MM.1S (cell line): ENCODE results near the gene MYLK.
"Not testable (repeated sequence)": the region's sequence is repeated elsewhere in the genome, so short reads cannot be mapped to it uniquely, and the experiment has no call there.

Experiments
- EZH2 ChIP-seq: fragments of 300-600 bp; sonication (generic); optimal IDR thresholded peaks from 2 replicates; pipeline ENCODE3; 2017; ENCODE audit warnings: low read depth, mild to moderate bottlenecking, antibody characterized with exemption, low read length, mixed read lengths
- EZH2phosphoT487 ChIP-seq: fragments of 300-600 bp; sonication (generic); IDR thresholded peaks from 2 replicates; pipeline ENCODE4 v1.6.1; 2018; ENCODE audit warnings: antibody characterized with exemption, low read length
- TF ChIP-seq, protein P1 (sequence below): fragments of 300-600 bp; sonication (generic); IDR thresholded peaks from 2 replicates; pipeline ENCODE4 v1.5.1; 2016; ENCODE audit warnings: antibody characterized with exemption, low read length, mixed read lengths

DNA sequence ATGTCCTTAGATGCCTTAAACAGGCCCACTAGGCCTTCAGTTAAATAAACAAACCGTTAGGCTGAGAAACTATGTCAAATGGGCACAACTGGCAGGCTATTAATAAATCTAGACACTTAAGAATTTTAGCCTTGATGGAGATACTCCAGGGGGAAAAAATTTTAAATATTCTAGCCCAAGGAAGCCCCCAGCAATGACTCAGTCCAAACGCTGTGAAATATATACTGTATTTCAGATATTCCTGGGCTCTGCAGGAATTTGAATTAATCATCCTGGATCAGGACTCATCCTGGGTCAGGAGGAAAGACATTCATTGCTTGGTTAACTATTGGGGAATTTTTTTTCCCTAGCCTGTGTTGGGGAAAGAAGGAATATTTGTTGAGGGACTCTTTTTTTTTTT lies 166.7 kb downstream of the MYLK start:
- TF ChIP-seq, protein P1, sequence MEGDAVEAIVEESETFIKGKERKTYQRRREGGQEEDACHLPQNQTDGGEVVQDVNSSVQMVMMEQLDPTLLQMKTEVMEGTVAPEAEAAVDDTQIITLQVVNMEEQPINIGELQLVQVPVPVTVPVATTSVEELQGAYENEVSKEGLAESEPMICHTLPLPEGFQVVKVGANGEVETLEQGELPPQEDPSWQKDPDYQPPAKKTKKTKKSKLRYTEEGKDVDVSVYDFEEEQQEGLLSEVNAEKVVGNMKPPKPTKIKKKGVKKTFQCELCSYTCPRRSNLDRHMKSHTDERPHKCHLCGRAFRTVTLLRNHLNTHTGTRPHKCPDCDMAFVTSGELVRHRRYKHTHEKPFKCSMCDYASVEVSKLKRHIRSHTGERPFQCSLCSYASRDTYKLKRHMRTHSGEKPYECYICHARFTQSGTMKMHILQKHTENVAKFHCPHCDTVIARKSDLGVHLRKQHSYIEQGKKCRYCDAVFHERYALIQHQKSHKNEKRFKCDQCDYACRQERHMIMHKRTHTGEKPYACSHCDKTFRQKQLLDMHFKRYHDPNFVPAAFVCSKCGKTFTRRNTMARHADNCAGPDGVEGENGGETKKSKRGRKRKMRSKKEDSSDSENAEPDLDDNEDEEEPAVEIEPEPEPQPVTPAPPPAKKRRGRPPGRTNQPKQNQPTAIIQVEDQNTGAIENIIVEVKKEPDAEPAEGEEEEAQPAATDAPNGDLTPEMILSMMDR, result not testable (repeated sequence)
- not testable (repeated sequence) for TF ChIP-seq EZH2, EZH2phosphoT487
